Occipital lobe (tissue), 2 donors: ENCODE measurements around the gene IL18BP. TPM values are rescaled to one million over a fixed set of nuclear protein-coding genes. Genes with fewer than 3 reads are reported as not detected.

Experiments used
- DNase-seq: peaks from one replicate; lab custom pipeline; 2025; lab: John Stamatoyannopoulos, UW
- total RNA-seq: library from RNA; depleted of rRNA; stranded (reverse); fragments of >200 nt; gene quantifications from one replicate; pipeline ENCODE4 v1.2.3, GENCODE V29; 2014

IL18BP gene
- total RNA-seq, 1 donor from 2014 or later = 2.7 TPM

GRCh38 chr11:72012091-72012630 lies 13.5 kb downstream of the IL18BP start:
- DNase-seq = no peak

- peak; percentile 61 for DNase-seq
These were observed 14.4 kb downstream of the IL18BP start for GRCh38 chr11:72012897-72013721.

- no peak for DNase-seq
These were observed 15.3 kb downstream of the IL18BP start for GRCh38 chr11:72013765-72014711.

- no peak for DNase-seq
These were observed 16.1 kb downstream of the IL18BP start for GRCh38 chr11:72014761-72015320.

- DNase-seq = no peak
These were observed 16.9 kb downstream of the IL18BP start for GRCh38 chr11:72015511-72016061.

GRCh38 chr11:72018171-72018570 lies 19.5 kb downstream of the IL18BP start:
- DNase-seq = no peak

- no peak for DNase-seq
These were observed 24.6 kb downstream of the IL18BP start for GRCh38 chr11:72023335-72023734.

- no peak for DNase-seq
These were observed 25.5 kb downstream of the IL18BP start for GRCh38 chr11:72024069-72024754.

GRCh38 chr11:72026090-72026489 lies 27.4 kb downstream of the IL18BP start:
- no peak for DNase-seq

GRCh38 chr11:72030472-72031045 lies 31.9 kb downstream of the IL18BP start:
- DNase-seq = no peak

GRCh38 chr11:72036687-72037086 lies 38.0 kb downstream of the IL18BP start:
- no peak for DNase-seq

GRCh38 chr11:72037554-72038311 lies 39.0 kb downstream of the IL18BP start:
- DNase-seq = no peak

GRCh38 chr11:72038491-72038890 lies 39.8 kb downstream of the IL18BP start:
- peak; percentile 72 for DNase-seq

GRCh38 chr11:72039031-72039855 lies 40.5 kb downstream of the IL18BP start:
- no peak for DNase-seq

GRCh38 chr11:72039856-72040401 lies 41.2 kb downstream of the IL18BP start:
- no peak for DNase-seq

GRCh38 chr11:72040491-72041363 lies 42.0 kb downstream of the IL18BP start:
- peak; percentile 88 for DNase-seq

GRCh38 chr11:72041364-72042063 lies 42.8 kb downstream of the IL18BP start:
- DNase-seq = peak; percentile 80
